Heart left ventricle (tissue), 16 donors: Measurements from ENCODE around the gene CELSR1. TPM values are rescaled to one million over a fixed set of nuclear protein-coding genes. Genes with fewer than 3 reads are reported as not detected.

Source experiments
- ATAC-seq, 4 donors: fragments of 200-7000 bp; cut with Tn5 transposase; one replicate each; pipeline ENCODE4 v1.9.1; 2020 to 2022; ENCODE audit warnings: moderate library complexity in 4 of 4, mild to moderate bottlenecking in 3 of 4, moderate number of reproducible peaks in 1 of 4
- DNase-seq, 5 donors: peaks; one replicate each; pipeline ENCODE4 v3.0.0-alpha.2; 2020
- H3K27ac ChIP-seq, 12 donors: fragments of 200-600 bp; sonication (generic) in 4 of 12; one replicate each; pipeline versions ENCODE4 v1.5.0 to v1.8.0; 2016 to 2022; ENCODE audit warnings: mild to moderate bottlenecking in 2 of 12
- H3K27me3 ChIP-seq, 9 donors: fragments of 200-600 bp; sonication (generic) in 2 of 9; one replicate each; pipeline versions ENCODE4 v1.5.1 to v1.8.0; 2016 to 2022; ENCODE audit warnings: mild to moderate bottlenecking in 3 of 9
- H3K36me3 ChIP-seq, 9 donors: fragments of 200-600 bp; sonication (generic) in 2 of 9; one replicate each; pipeline versions ENCODE4 v1.5.0 to v1.8.0; 2018 to 2022; ENCODE audit warnings: mild to moderate bottlenecking in 2 of 9
- H3K4me1 ChIP-seq, 12 donors: fragments of 200-600 bp; sonication (generic) in 4 of 12; one replicate each; pipeline versions ENCODE4 v1.5.0 to v1.8.0; 2016 to 2022; ENCODE audit warnings: mild to moderate bottlenecking in 3 of 12
- H3K4me3 ChIP-seq, 12 donors: fragments of 200-600 bp; sonication (generic) in 4 of 12; one replicate each; pipeline versions ENCODE4 v1.5.0 to v1.8.0; 2017 to 2022; ENCODE audit warnings: mild to moderate bottlenecking in 9 of 12, moderate library complexity in 4 of 12
- H3K9me3 ChIP-seq, 12 donors: fragments of 200-600 bp; sonication (generic) in 4 of 12; one replicate each; pipeline versions ENCODE4 v1.5.0 to v1.8.0; 2016 to 2022; ENCODE audit warnings: mild to moderate bottlenecking in 1 of 12
- CTCF ChIP-seq, 12 donors: fragments of 200-600 bp; sonication (generic) in 4 of 12; IDR thresholded peaks; one replicate each; pipeline versions ENCODE4 v1.5.0 to v1.8.0; 2018 to 2022; ENCODE audit warnings: antibody characterized with exemption in 12 of 12, mild to moderate bottlenecking in 5 of 12
- POLR2A ChIP-seq, 2 donors: fragments of 450-650 bp; IDR thresholded peaks; one replicate each; pipeline ENCODE4 v1.6.1; 2017; ENCODE audit warnings: antibody characterized with exemption in 2 of 2, mild to moderate bottlenecking in 2 of 2, moderate library complexity in 2 of 2
- WGBS, 4 donors: extraction: QIAGEN DNeasy Blood & Tissue Kit in 2 of 4; methylation state at CpG; one replicate each; pipeline versions ENCODE4 v1.1.5 to v1.1.7; 2013 to 2018; 5-methylcytosine and 5-hydroxymethylcytosine counted together
- intact Hi-C, 10 donors: fragments of 100-400 bp; cut with DNase I; formaldehyde crosslinking; loops; one replicate each; pipeline versions ENCODE4 v1.11.1 to v1.14.2; 2022
- polyA plus RNA-seq, 2 donors: library from polyadenylated mRNA; stranded (reverse); fragments of 200-250 nt; gene quantifications; one replicate each; pipeline ENCODE4 v1.2.3, GENCODE V29; 2013
- total RNA-seq, 9 donors: library from RNA; depleted of rRNA in 2 of 9; stranded (reverse); fragments of >200 nt in 2 of 9; fragmentation: NEBNext Ultra II Directional in 3 of 9; extraction: Animal tissue kit (Norgen Biotek cat#: 25700) in 3 of 9; gene quantifications; one replicate each; pipeline versions ENCODE4 v1.1.0 to v1.2.4, GENCODE V29; 2016 to 2023
- donor health status: ischemic (EF 13 %, LVEDD 7.1; RV severe dilation, severe dysfunction).
- donor health status: healthy with polysubstance abuse.
- donor health status: DM: no; HTN: yes; CAD: no.
- donor health status: DM: no; HTN: no; CAD: no.
- donor health status: ischemic (EF 25% LVEDD 6.9; RV normal size, moderate dysfunction).
- donor health status: ischemic (EF 25% LVEDD 5.7; RV mildly dilated, moderate dysfunction).
- donor health status: healthy.
- donor health status: DM: yes; HTN: yes; CAD: no.
- donor health status: ischemic (EF 35%, LVEDD 5.7; RV mildly dilated, moderate dysfunction).
- donor health status: nonischemic (EF 11% LVEDD 7.7; RV severe dilation, severe dysfunction).
- donor health status: DM: yes; HTN: yes; CAD: no.
- donor health status: PGD.
- donor health status: ischemic (EF 29% LVEDD 5.4; RV normal size, mild dysfunction).
- donor health status: nonischemic (EF 23%, LVEDD 6.1; RV moderate dilation, normal function).

The CELSR1 gene
- total and polyA plus RNA-seq, 11 donors, result 5.9 to 15.8 (median 11.9) TPM

- H3K9me3 ChIP-seq, result no peaks in the 10 kb centered on the region
Measured at GRCh38 chr22:46442217-46442853, 95.1 kb downstream of the CELSR1 start.

GRCh38 chr22:46439576-46440465 lies 97.6 kb downstream of the CELSR1 start:
- intact Hi-C loops, result no loop called here
- no peak for ATAC-seq

More at GRCh38 chr22:46442217-46442853, 95.1 kb downstream of the CELSR1 start:
- intact Hi-C loops, result no loop called here
- ATAC-seq (no peak), DNase-seq (peak in 1 of 5 donors; percentile 15)
- H3K4me3 ChIP-seq, result no peak overlapping the region
- TF ChIP-seq POLR2A (IDR thresholded peaks at IDR 0.05) (no peak), CTCF (IDR thresholded peaks at IDR 0.05) (no peak)
- 83 to 90% (median 88%) methylated on average over 8 to 14 of the region's 14 CpGs for WGBS, 4 donors
- H3K36me3 ChIP-seq, result no peaks in the 10 kb centered on the region
- H3K27me3 ChIP-seq, result no peaks in the 10 kb centered on the region
- no peak overlapping the region for H3K27ac ChIP-seq
- H3K4me1 ChIP-seq, result no peaks in the 10 kb centered on the region

GRCh38 chr22:46439111-46439510 lies 98.3 kb downstream of the CELSR1 start:
- 89 to 94% (median 93%) methylated on average over 22 to 25 of the region's 25 CpGs for WGBS, 4 donors
- intact Hi-C loops, result no loop called here
- no peak overlapping the region for H3K4me3 ChIP-seq
- no peak for TF ChIP-seq POLR2A (IDR thresholded peaks at IDR 0.05)
- no peak for TF ChIP-seq CTCF (IDR thresholded peaks at IDR 0.05)
- no peak overlapping the region for H3K27ac ChIP-seq
- no peaks in the 10 kb centered on the region for H3K36me3 ChIP-seq
- H3K4me1 ChIP-seq, result no peaks in the 10 kb centered on the region
- no peak for ATAC-seq
- H3K9me3 ChIP-seq, result no peaks in the 10 kb centered on the region
- peak in 1 of 5 donors; percentile 21 for DNase-seq
- H3K27me3 ChIP-seq, result no peaks in the 10 kb centered on the region

More at GRCh38 chr22:46439576-46440465, 97.6 kb downstream of the CELSR1 start:
- no peaks in the 10 kb centered on the region for H3K27me3 ChIP-seq
- peak in 1 of 5 donors; percentile 14 for DNase-seq
- no peak overlapping the region for H3K27ac ChIP-seq
- H3K4me1 ChIP-seq, result no peaks in the 10 kb centered on the region
- TF ChIP-seq POLR2A (IDR thresholded peaks at IDR 0.05) (no peak), CTCF (IDR thresholded peaks at IDR 0.05) (no peak)
- no peaks in the 10 kb centered on the region for H3K9me3 ChIP-seq
- H3K4me3 ChIP-seq, result no peak overlapping the region
- 79 to 84% (median 82%) methylated on average over 24 of the region's 24 CpGs for WGBS, 4 donors
- no peaks in the 10 kb centered on the region for H3K36me3 ChIP-seq
